CD14-positive monocyte (primary cell): ENCODE measurements around the gene PPIL4. TPM values are rescaled to one million over a fixed set of nuclear protein-coding genes. Genes with fewer than 3 reads are reported as not detected.

Experiments used
- DNase-seq, 3 donors: peaks; one replicate each; pipeline ENCODE4 v3.0.0-alpha.2; 2011 to 2022
- H2AFZ ChIP-seq: 2 replicates; pipeline ENCODE4 v1.6.0; 2012; ENCODE audit warnings: mild to moderate bottlenecking, low read depth, low read length, inconsistent platforms; ENCODE audit not compliant: insufficient read depth, poor library complexity, severe bottlenecking
- H3K27ac ChIP-seq, 2 donors: 1 replicate in 1 of 2; 2 replicates in 1 of 2; pipeline ENCODE4 v1.5.1; 2012 to 2013; ENCODE audit warnings: low read length in 2 of 2, control low read depth in 1 of 2, inconsistent platforms in 1 of 2, low read depth in 1 of 2, mild to moderate bottlenecking in 1 of 2
- H3K27me3 ChIP-seq, 2 donors: one replicate each; pipeline versions ENCODE4 v1.6.0 to v1.6.1; 2011 to 2013; ENCODE audit warnings: low read length in 2 of 2; ENCODE audit not compliant: control insufficient read depth in 2 of 2, insufficient read depth in 2 of 2
- H3K36me3 ChIP-seq, 2 donors: replicated peaks in 1 of 2; 1 replicate in 1 of 2; 2 replicates in 1 of 2; pipeline versions ENCODE4 v1.5.1 to v1.6.1; 2012 to 2013; ENCODE audit warnings: low read length in 2 of 2, control low read depth in 1 of 2, inconsistent platforms in 1 of 2, mild to moderate bottlenecking in 1 of 2; ENCODE audit not compliant: insufficient read depth in 2 of 2, control insufficient read depth in 1 of 2
- H3K4me1 ChIP-seq, 2 donors: 1 replicate in 1 of 2; 2 replicates in 1 of 2; pipeline versions ENCODE4 v1.5.1 to v1.6.1; 2012 to 2013; ENCODE audit warnings: low read length in 2 of 2, control low read depth in 1 of 2, inconsistent platforms in 1 of 2, mild to moderate bottlenecking in 1 of 2, moderate library complexity in 1 of 2; ENCODE audit not compliant: insufficient read depth in 2 of 2, control insufficient read depth in 1 of 2
- H3K4me2 ChIP-seq: replicated peaks from 2 replicates; pipeline ENCODE3; 2012; ENCODE audit warnings: low read length, moderate library complexity, mild to moderate bottlenecking; ENCODE audit not compliant: poor library complexity, severe bottlenecking; ENCODE audit errors: extremely low read depth
- H3K4me3 ChIP-seq, 3 experiments: fragments of 200-600 bp in 1 of 3; sonication (generic) in 1 of 3; replicated peaks in 1 of 3; 1 replicate in 2 of 3; 2 replicates in 1 of 3; pipeline ENCODE4 v1.5.1; 2011 to 2013; ENCODE audit warnings: low read length in 3 of 3, mild to moderate bottlenecking in 3 of 3, control low read depth in 2 of 3, low read depth in 2 of 3, inconsistent platforms in 1 of 3, moderate library complexity in 1 of 3
- H3K79me2 ChIP-seq: 2 replicates; pipeline ENCODE4 v1.6.0; 2012; ENCODE audit warnings: mild to moderate bottlenecking, control low read depth, inconsistent platforms, low read length, moderate library complexity; ENCODE audit not compliant: insufficient read depth
- H3K9ac ChIP-seq: 2 replicates; pipeline ENCODE4 v1.6.0; 2017; ENCODE audit warnings: low read length, mild to moderate bottlenecking; ENCODE audit not compliant: insufficient read depth, poor library complexity, severe bottlenecking
- H3K9me3 ChIP-seq, 2 donors: replicated peaks in 1 of 2; 1 replicate in 1 of 2; 2 replicates in 1 of 2; pipeline versions ENCODE4 v1.5.1 to v1.6.1; 2012 to 2013; ENCODE audit warnings: low read length in 2 of 2, control low read depth in 1 of 2; ENCODE audit not compliant: control insufficient read depth in 1 of 2, insufficient read depth in 1 of 2
- H4K20me1 ChIP-seq: 2 replicates; pipeline ENCODE4 v1.6.0; 2012; ENCODE audit warnings: mild to moderate bottlenecking, low read length, control low read depth, moderate library complexity; ENCODE audit not compliant: insufficient read depth
- H3K27ac Mint-ChIP-seq, 7 donors: one replicate each; pipeline ENCODE4 v1.8.0; 2020; ENCODE audit warnings: mild to moderate bottlenecking in 7 of 7, mixed read lengths in 7 of 7, moderate library complexity in 6 of 7, inconsistent platforms in 2 of 7
- H3K27me3 Mint-ChIP-seq, 3 donors: one replicate each; pipeline ENCODE4 v1.8.0; 2021 to 2022; ENCODE audit warnings: low read depth in 3 of 3, mild to moderate bottlenecking in 3 of 3, mixed read lengths in 3 of 3, moderate library complexity in 3 of 3, inconsistent platforms in 1 of 3
- H3K36me3 Mint-ChIP-seq, 2 donors: one replicate each; pipeline ENCODE4 v1.8.0; 2020; ENCODE audit warnings: mixed read lengths in 2 of 2, inconsistent platforms in 1 of 2, mild to moderate bottlenecking in 1 of 2
- H3K4me1 Mint-ChIP-seq: one replicate; pipeline ENCODE4 v1.8.0; 2020; ENCODE audit warnings: mild to moderate bottlenecking, mixed read lengths
- H3K4me3 Mint-ChIP-seq, 2 donors: one replicate each; pipeline ENCODE4 v1.8.0; 2020; ENCODE audit warnings: mild to moderate bottlenecking in 2 of 2, mixed read lengths in 2 of 2, moderate library complexity in 1 of 2
- H3K9me3 Mint-ChIP-seq, 7 donors: one replicate each; pipeline ENCODE4 v1.8.0; 2020 to 2022; ENCODE audit warnings: mixed read lengths in 7 of 7, mild to moderate bottlenecking in 6 of 7, moderate library complexity in 6 of 7, inconsistent platforms in 2 of 7
- WGBS: methylation state at CpG from one replicate; pipeline ENCODE4 v1.1.5; 2013; ENCODE audit warnings: missing lambda C conversion rate; ENCODE audit not compliant: insufficient coverage; 5-methylcytosine and 5-hydroxymethylcytosine counted together
- intact Hi-C, 2 donors: fragments of 100-400 bp; cut with micrococcal nuclease; formaldehyde crosslinking; loops; one replicate each; pipeline versions ENCODE4 v1.15.0 to v1.15.1; 2023
- polyA plus RNA-seq, 3 donors: library from polyadenylated mRNA; depleted of rRNA in 1 of 3; unstranded in 2 of 3; stranded (reverse) in 1 of 3; fragments of 300-500 nt in 2 of 3; fragments of >200 nt in 1 of 3; fragmentation: Illumina TruSeq in 2 of 3; gene quantifications; 1 replicate in 2 of 3; 2 replicates in 1 of 3; pipeline ENCODE4 v1.2.3, GENCODE V29; 2012 to 2021
- TF ChIP-seq, protein P1 (sequence below): fragments of 200-600 bp; IDR thresholded peaks from one replicate; pipeline ENCODE4 v1.8.0; 2022; ENCODE audit warnings: antibody characterized with exemption, mild to moderate bottlenecking

PPIL4 gene
- polyA plus RNA-seq, 3 donors: 3.5 to 9.2 (median 4.4) TPM

DNA sequence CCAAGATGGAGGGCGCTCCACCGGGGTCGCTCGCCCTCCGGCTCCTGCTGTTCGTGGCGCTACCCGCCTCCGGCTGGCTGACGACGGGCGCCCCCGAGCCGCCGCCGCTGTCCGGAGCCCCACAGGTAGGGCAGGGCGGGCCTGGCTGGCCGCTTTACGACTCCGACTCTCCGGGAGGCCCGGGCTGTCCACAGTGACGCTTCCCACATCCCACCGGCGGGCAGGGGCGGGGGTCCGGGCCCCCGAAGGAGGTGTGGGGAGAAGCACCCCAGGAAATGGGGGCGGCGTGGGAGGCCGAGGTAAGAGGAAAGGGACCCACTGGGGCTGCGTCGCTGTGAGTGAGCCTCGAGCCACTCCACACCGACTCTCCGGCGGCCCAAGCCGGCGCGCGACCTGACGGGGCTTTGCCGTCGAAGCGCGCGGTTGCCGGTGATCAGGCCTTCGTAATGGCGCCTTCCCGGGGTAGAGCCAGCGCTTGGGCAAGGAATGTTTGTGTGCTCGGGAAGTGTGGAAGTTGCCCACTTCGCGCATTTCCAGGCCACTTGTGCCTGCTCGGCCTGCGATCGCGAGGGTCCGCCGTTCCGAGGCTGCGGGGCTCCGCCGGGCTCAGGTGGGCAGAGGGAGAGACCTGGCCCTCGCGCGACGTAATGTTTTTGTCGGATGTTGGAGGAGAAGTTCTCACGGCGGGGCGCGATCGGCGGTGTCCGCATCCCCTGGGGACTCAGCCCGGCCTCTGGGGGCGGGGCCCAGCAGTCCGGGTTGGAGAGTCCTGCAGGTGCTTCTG is 20.8 kb upstream of the PPIL4 start:
- intact Hi-C loops: loop anchor here in 1 of 2 donors (10.0 kb wide), 1 partner anchor 158 kb away; no protein-coding TSS in a partner anchor

More for the DNA sequence above, 20.8 kb upstream of the PPIL4 start:
- Histone ChIP-seq H2AFZ (peak overlapping the region; percentile 98), H3K79me2 (peaks cover 40% of the 10 kb centered on the region), H3K36me3 (no peaks in the 10 kb centered on the region), H3K4me3 (peak overlapping the region; percentile 78 to 99 (median 84)), H3K4me1 (peaks cover 19 to 24% of the 10 kb centered on the region in 2 donors), H4K20me1 (peaks cover 8% of the 10 kb centered on the region), H3K27ac (peak overlapping the region; percentile 82 to 86), H3K4me2 (peak overlapping the region; percentile 84), H3K9ac (peak overlapping the region; percentile 91), H3K27me3 (peaks cover 2 to 17% of the 10 kb centered on the region in 2 donors), H3K9me3 (no peaks in the 10 kb centered on the region)
- Mint-ChIP-seq H3K27me3 (peaks cover 8 to 13% (median 10%) of the 10 kb centered on the region in 3 donors), H3K36me3 (no peaks in the 10 kb centered on the region), H3K4me1 (peaks cover 17% of the 10 kb centered on the region), H3K9me3 (no peaks in the 10 kb centered on the region), H3K4me3 (peak overlapping the region; percentile 93 to 95), H3K27ac (peak overlapping the region; percentile 78 to 88 (median 82))
- WGBS: under 1% methylated on average over 75 of the region's 81 CpGs
- peak in 2 of 3 donors; percentile 17 to 33 for DNase-seq
- TF ChIP-seq, protein P1, sequence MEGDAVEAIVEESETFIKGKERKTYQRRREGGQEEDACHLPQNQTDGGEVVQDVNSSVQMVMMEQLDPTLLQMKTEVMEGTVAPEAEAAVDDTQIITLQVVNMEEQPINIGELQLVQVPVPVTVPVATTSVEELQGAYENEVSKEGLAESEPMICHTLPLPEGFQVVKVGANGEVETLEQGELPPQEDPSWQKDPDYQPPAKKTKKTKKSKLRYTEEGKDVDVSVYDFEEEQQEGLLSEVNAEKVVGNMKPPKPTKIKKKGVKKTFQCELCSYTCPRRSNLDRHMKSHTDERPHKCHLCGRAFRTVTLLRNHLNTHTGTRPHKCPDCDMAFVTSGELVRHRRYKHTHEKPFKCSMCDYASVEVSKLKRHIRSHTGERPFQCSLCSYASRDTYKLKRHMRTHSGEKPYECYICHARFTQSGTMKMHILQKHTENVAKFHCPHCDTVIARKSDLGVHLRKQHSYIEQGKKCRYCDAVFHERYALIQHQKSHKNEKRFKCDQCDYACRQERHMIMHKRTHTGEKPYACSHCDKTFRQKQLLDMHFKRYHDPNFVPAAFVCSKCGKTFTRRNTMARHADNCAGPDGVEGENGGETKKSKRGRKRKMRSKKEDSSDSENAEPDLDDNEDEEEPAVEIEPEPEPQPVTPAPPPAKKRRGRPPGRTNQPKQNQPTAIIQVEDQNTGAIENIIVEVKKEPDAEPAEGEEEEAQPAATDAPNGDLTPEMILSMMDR: no peak
